NCI-H82 (cell line): ENCODE results near the gene SLCO3A1.

Experiments
- DNase-seq: peaks from one replicate; lab custom pipeline; 2025; lab: John Stamatoyannopoulos, UW

The SLCO3A1 gene

DNA sequence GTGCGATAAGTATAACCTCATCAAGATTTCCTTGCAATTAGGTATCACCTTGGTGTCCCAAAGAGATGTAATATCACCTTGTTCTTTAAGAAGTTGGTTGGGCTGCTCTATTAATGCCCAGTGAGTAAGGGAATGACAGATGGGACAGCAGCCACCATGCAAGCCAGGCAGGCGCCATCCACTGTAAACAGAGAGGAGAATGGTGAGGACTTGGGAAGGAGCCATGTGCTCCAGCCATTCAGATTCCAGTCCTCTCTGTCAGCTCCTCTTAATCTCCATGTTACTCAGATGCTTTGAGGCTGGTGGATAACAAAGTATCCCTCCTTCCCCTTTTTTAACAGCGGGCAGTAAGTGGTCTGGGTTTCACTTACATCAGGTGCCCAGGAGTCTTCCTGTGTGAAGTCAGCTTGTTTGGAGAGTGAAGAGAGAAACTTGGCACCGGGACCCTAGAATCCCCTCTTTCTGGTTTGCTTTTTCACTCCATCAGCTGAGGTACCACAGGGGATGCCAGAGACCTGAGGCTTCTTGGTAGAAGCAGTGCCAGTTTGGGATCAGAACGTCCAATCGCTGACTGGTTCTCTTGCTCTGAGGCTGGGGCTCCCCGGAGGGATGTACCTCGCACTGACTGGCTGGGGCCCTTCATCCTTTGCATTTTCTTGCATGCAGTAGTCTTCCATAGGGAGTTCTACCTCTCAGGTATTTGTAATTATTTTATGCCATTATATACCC, 29.5 kb downstream of the SLCO3A1 start:
- no peak for DNase-seq

DNA sequence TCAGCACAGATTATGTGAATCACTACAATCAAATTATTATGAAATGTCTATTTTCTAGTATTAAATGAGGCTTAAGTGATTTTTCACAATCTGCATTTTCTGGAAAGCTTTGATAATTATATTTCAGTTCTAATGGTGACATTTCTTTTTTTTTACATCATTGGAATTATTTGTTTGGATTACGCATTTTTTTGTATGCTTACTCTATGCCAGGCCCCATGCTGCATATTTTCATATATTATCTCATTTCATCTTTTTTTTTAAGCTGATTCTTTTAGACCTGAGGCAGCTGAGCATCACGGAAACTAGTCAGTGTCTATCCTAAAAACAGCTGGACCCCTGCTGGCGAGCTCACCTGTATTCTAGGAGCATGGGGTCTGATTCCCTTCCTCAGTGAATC, 31.1 kb downstream of the SLCO3A1 start:
- DNase-seq, result no peak

DNA sequence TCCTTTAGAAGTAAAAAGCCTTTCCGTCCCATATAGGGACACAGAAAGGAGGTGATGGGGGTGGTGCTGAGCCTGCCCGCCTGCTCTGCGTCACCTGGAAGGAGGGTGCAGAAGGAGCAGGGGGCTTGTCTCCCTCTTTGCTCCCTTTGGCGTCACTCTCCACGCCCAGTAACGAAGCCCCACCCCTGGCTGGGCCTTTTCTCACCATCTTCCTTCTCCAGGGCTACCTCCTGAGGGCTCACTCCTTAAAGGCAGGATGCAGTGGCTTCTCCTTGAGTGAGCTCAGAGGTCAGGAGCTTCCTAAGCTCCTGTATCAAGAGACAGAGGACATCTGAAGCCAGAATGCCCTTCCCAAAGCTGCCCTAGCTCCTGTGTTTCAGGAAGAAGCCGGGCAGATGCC, 31.5 kb downstream of the SLCO3A1 start:
- DNase-seq, result no peak

DNA sequence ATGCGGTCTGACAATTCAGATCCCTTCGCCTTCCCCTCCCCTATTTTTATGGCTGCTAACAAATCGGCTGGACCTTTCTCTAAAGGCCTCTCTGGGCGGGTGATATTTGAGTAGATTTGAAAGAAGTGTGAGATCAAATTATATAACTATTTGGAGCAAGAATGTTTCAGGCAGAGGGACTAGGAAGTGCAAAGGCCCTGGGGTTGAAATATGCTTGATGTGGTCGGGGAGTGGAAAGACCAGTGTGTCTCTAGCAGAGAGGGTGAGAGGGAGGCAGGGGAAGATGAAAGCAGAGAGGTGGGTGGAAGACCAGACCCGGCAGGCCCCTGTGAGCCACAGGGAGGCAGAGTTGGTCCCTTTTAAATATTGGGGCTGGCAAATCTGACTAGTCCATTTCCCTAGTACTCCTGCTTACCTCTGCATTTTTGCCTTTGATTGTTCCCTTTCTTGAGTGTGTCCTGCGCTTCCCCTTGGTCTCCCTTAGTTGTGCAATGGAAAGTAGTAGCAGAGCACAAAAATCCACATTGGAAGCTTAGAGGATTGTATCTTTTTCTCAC, 32.3 kb downstream of the SLCO3A1 start:
- no peak for DNase-seq

DNA sequence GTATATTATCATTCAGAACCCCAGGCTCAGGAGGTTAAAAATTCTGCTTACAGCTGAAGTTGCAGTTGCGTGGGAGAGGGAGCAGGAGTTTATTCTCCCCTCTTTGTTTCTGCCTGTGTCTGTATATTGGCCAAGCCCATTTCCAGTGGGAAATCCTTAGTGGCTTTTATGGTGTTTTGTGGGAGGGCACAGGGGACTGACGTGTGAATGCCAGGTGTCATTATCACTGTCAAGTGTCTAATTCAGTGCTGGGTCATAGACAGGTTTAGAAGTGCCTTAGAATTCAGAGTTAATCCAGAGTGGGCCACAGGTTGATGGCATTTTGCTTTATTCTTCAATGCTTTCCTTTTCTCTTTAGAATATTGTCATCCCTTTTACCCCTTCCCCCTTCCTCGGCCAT, 33.4 kb downstream of the SLCO3A1 start:
- no peak for DNase-seq

DNA sequence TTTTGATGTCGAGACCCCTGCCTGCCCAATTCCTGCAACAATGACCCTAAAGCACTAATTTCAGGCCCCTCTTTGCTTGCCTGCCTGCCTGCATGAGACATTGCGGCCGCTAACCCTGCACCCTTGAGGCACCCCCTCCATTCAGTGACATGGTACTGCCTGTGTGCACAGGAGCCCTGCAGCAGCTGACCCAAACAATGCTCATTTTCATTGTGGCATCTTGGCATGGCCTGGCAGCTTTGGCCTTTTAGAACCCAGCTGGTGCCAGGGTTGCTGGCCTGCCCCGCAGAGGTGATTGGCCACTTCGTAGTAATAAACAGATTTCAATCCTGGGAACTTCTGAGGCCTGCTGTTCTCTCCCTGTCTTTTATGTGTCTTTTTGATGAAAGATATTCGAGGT, 33.8 kb downstream of the SLCO3A1 start:
- DNase-seq, result no peak

DNA sequence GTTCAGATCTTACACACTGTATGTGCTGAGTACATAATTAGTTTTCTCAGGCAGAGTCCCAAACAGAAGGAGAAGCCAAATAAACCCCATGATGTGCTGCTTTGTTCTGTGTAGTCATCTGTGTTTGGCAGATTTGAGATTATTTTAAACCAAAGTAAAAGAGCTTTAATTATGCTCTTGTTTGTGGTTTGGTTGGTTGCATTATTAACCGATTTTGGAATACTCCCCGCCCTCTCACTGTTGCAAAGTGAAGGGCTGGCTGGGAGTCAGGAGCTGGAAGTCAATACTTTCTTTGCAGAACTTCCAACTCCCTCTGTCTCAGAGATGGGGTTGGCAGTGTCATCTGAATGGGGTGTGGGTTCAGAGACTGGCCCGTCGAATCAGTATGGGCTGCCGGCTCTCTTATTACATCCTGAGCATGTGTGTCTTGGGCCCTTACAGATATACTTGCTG, 34.4 kb downstream of the SLCO3A1 start:
- no peak for DNase-seq

DNA sequence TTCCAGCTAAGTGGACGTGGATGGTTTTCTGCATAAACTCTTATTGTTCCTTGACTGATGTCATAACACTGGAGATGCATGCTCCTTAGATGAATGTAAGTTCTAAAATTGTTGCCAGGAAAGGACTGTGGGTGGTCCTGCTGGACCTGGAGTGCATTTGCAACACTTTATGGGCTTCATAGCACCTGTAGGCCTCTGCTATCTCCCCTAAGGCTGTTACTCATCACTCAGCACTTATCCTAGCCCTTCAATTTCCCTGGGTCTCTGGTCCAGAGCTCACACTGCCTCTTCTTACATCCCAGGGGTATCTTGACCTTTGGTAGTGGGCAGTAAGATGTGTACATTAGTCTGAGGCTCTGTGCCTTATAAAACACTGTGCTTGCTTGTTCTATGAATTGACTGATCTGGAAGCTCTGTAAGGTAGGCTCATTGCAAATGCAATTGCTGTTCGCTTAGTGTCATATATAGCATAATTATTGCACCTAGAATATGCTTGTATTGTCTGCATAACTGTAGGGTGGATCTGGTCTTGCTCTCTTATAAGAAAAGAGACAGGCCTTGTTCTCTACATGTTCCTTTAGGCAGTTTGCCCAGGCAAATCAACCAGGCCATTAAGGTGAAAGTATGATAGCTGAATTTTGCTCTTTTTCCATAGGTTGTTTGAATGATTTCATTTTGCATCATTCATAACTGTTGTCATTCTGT, 35.8 kb downstream of the SLCO3A1 start:
- no peak for DNase-seq

DNA sequence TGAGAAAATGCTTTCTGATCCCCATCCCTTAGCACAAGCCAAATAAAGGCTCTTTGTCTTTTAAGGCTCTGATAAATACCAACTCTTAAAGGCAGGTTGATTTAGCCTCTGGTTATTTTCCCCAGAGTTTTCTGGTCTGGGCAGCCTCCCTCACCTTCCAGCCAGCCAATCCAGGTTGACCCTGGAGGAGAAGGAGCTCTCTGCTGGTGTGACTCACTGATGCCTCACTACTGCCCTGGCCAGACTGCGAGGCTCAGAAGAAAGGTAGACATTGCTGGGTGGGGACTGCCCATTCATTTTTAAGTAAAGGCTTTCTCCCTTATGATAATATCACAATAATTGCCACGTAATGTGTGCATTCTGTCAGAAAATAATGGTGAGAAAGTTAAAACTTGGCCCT, 37.1 kb downstream of the SLCO3A1 start:
- DNase-seq, result no peak

DNA sequence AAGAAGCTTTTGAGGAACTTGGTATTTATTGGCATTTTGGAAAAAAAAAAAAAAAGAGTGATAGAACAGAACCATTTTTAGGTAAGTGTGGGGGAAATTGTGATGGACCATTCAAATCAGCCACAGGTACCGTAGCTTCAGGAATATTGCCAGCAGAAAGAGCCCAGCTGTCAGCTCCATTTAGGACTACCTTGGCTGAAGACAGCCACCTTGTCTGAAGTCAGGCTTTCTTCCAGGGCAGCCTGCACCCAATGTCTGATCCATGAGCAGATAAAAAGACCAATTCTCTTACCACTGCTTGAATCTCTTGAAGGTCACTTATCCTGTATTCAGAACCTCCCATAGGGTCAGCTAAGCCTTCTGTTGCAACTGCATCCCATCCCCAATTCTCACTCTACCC, 37.6 kb downstream of the SLCO3A1 start:
- no peak for DNase-seq

DNA sequence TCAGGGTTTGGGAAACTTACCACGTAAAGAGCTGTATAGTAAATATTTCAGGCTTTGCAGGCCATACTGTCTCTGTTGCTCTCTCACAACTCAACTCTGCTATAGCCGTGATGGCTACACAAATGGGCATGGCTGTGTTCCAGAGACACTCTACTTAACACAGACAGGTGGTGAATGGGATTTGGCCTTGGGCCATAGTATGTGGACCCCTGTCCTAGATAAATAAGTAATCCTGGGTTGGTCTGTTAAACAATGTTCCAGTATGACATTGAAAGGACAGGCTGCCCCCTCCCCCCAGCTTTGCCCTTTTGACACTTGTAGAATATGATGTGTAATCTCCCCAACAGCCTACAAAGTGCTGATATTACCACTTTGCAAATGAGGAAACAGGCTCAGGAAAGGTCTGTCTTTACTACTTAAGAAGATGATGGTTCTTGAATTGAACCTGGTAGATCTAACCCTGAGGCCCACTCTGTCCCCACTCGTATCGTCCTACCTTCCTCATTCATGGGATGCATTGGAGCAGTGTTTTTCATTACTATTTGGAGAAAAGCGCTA, 38.4 kb downstream of the SLCO3A1 start:
- DNase-seq, result peak; percentile 2

DNA sequence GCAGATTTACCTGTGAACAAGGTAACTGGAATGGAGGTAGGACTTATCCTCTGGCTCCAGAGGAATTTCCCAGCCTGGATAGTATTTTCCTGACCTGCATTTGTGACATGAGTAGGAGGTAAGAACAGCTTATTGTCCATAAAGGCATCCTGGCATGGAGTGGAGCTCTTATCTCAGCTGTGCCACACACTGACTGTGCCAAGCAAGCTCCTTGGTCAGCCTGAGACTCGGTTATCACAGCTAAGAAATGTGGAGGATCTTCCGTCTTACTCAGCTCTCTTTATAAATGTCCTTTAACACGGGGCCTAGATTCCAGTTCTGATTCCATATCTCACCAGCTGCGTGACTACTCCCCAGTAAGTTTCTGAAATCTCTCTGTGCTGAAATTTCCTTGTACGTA, 38.9 kb downstream of the SLCO3A1 start:
- no peak for DNase-seq

DNA sequence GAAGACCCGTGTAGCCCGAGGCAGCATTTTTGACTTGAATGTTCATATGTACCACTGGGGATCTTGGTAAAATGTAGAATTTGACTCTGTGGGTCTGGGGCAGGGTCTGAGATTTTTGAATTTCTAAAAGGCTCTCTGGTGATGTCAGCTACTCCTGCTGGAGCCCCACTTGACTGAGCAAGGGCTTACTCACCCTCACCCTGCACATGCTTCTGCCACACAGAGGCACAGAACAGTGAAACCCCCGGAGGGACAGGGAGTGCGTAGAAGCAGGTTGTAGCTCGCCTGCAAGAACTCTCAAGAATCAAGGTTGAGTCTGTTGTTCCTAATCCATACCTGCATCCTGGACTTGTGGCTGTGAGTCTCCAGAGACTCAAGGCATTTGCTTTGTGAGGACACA, 41.1 kb downstream of the SLCO3A1 start:
- no peak for DNase-seq

DNA sequence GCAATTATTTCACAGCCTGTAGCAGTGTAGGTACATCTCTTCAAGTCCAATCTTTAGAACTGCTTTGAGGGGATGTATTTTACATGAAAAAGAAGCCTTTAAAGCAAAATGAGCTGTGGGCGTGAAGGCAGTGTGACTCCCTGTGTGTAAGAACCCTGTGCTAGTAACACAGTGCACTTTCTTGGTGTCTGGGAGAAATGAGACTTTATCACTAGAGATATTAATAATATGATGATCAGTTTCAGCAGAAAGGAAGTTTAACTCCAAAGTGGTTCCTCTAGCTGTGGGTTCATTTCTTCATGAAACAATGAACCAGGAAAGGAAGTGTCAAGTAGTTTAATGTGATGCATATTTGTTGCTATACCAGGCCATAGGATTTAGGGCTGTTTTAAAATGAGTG, 41.5 kb downstream of the SLCO3A1 start:
- no peak for DNase-seq

DNA sequence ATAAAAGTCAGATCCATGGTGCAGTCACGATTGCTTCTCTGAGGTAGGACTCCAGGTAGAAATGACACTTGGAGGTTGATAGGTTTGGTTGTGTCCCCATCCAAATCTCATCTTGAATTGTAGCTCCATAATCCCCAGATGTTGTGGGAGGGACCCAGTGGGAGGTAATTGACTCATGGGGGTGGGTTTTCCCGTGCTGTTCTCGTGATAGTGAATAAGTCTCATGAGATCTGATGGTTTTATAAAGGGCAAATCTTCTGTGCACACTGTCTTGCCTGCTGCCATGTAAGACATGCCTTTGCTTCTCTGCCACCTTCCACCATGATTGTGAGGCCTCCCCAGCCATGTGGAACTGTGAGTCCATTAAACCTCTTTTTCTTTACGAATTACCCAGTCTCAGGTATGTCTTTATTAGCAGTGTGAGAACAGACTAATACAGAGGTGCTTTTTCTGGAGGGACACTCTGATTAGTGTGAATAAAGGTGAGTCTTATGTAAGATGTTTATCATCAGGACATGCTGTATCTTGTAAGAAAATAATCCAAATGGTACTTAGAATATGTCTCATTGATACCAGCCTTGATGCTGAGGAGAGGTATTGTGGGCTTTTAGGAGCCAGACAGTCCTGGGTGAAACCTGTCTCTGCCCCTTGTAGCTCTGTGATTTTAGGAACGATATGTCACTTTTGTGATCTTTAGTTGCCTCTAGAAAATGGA, 43.0 kb downstream of the SLCO3A1 start:
- DNase-seq, result no peak

DNA sequence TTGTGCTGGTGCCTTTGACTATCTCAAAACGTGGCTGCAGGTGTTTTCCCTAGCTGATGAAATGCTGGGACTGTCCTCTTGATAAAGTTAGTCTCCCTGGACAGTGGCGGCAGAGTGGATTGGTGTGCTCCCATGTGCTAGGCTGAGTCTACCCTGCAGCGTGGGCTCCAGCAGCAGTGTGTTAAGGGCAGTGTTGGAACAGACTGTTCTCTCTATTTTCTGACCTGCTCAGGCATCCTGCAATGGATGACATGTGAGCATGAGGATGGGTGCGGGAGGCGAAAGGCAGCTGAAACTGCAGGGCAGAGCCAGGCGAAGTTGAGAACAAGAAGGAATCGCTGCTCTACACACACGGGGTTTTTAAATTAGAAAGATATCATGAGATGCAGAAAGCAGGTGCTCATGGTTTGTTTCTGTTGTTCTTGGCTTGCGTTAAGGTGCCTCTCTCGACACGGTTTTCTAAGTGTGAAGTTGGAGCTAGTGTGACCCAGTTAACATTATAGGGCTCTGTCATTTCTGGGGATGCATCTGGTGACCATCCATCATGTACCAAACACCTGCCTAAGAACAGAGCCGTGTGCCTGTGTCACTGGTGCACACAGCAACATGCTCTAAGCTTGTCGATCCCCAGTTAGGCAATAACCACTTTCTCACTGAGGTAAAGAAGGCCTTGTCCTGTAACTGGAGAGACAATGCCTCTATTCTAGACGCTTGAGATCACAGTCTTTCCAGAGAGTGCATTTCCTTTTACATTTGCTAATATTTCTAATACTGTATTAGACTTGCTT, 44.3 kb downstream of the SLCO3A1 start:
- no peak for DNase-seq

DNA sequence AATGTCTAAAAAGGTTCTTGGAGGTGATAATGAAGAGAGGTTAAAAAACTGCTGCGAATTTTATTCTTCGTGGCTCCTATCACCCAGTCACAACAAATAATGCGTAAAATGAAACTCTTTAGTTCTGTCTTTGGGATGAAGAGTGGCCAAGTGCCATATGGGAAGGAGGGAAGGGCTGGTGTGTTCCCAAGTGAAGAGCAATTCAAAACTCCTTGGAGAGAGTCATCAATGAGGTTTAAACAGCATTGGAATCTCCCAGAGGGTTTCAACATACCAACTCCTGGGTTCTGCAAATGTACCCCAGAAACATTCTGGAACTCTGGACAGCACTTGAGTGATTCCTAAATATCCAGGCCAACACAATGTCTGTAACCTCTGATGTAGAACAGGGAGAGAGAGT, 45.3 kb downstream of the SLCO3A1 start:
- no peak for DNase-seq

DNA sequence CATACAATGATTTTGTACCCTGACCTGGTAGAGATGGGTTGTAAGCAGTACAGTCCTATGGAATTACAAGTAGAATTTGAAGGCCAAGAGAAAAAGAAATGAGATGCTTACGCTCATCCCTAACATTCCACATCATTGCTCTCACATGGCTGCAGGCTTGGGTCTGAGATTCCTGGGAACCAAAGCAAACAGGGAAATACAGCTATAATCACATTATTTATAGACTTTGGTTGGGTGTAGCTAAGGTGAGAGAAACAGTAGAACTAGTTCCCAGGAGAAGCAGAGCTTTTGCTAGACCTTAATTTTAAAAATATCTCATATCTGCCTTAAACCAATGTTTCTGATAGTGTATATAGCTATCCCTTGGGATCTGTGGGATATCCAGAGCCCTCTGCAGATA, 51.4 kb downstream of the SLCO3A1 start:
- DNase-seq, result no peak

DNA sequence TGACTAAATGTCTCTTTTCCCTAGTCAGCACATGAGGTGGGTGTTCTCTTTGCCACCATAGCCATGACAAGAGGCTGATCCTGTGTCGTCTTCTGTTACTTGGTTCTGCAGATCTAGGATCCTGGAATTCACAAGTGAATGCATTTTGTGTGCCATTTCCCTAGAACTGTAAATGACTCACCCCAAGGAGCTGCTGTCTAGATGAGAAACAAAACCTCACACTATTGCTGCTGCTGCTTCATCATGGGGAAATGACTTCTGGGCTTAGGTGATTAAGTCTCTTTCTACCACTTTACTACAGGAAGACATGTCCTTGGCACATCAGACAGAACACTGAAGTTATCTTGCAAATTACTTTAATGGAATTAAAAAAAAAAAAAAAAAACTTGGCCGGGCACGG, 54.9 kb downstream of the SLCO3A1 start:
- no peak for DNase-seq

DNA sequence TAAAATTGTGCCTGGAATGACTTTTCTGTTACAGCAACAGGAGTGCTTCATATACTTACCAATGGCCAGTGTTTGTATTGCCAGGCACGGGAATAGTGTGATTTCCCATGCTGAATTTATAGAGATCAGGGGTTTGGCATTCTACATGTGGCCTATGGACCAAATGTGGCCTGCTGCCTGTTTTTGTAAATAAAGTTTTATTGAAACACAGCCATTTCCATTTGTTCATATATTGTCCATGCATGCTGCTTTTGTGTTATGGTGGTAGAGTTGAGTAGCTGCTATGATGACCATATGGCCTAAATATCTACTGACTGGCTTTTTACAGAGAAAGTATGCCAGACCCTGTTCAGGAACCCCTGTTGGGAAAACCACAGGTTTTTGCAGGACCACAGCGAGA, 55.6 kb downstream of the SLCO3A1 start:
- DNase-seq, result no peak

DNA sequence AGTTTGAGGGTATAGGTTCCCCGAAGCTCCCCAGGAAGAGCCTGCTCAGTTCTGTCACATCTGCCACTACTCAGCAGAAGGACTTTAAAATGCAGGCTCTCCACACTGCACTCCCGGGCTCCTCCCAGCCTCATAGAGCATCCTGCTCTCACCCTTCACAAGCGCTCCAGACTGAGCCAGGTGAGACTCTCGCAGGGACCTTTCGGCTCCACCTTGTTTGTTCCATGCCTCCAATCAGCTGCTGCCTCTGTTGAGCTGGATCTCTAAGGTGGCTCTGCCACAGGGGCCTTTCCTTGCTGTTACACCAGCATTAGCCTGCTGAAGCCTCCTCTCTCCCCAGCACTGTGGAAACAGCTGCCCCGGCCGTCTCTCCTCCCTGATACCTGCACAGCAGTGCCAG, 56.1 kb downstream of the SLCO3A1 start:
- no peak for DNase-seq

DNA sequence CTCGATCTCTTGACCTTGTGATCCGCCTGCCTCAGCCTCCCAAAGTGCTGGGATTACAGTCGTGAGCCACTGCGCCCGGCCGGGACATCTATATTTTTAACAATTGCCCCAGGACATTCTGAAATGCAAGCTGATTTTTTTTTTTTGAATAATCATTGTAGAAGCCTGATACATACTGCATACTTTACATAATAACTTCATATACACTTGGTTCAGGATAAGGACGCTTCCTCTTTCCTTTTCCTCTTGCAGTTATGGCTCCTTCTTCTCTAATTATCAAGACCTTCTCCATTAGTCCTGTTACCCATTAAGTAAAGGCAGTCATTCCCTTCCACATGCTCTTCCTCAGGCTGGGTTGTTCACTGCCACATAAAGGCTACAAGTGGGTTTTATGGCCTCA, 58.3 kb downstream of the SLCO3A1 start:
- DNase-seq, result no peak
